Osteocyte (in vitro differentiated cells): ENCODE measurements around the gene RFC5. TPM values are rescaled to one million over a fixed set of nuclear protein-coding genes. Genes with fewer than 3 reads are reported as not detected.
"Not testable (repeated sequence)": the region's sequence is repeated elsewhere in the genome, so short reads cannot be mapped to it uniquely, and the experiment has no call there.

Source experiments
- DNase-seq: peaks from one replicate; pipeline ENCODE4 v3.0.0; 2021; ENCODE audit warnings: mixed read lengths; ENCODE audit not compliant: unreplicated experiment; ENCODE audit errors: extremely low spot score
- H3K27ac Mint-ChIP-seq: one replicate; pipeline ENCODE4 v1.8.0; 2021; ENCODE audit warnings: mild to moderate bottlenecking, mixed read lengths; ENCODE audit not compliant: unreplicated experiment
- H3K27me3 Mint-ChIP-seq: one replicate; pipeline ENCODE4 v1.8.0; 2021; ENCODE audit warnings: mixed read lengths; ENCODE audit not compliant: unreplicated experiment
- H3K36me3 Mint-ChIP-seq: one replicate; pipeline ENCODE4 v1.8.0; 2021; ENCODE audit warnings: mixed read lengths; ENCODE audit not compliant: unreplicated experiment
- H3K4me1 Mint-ChIP-seq: one replicate; pipeline ENCODE4 v1.8.0; 2021; ENCODE audit warnings: mixed read lengths; ENCODE audit not compliant: unreplicated experiment
- H3K4me3 Mint-ChIP-seq: one replicate; pipeline ENCODE4 v1.8.0; 2021; ENCODE audit warnings: mild to moderate bottlenecking, moderate library complexity, mixed read lengths; ENCODE audit not compliant: unreplicated experiment
- H3K9me3 Mint-ChIP-seq: one replicate; pipeline ENCODE4 v1.8.0; 2021; ENCODE audit warnings: mixed read lengths; ENCODE audit not compliant: unreplicated experiment
- CTCF ChIP-seq: fragments of 200-600 bp; sonication (generic); IDR thresholded peaks from 2 replicates; pipeline ENCODE4 v1.5.0; 2021; ENCODE audit warnings: antibody characterized with exemption, mild to moderate bottlenecking, moderate library complexity
- total RNA-seq: library from RNA; stranded (reverse); gene quantifications from 2 replicates; pipeline ENCODE4 v1.2.1, GENCODE V29; 2021

RFC5 gene
- total RNA-seq, 1 donor from 2014 or later: 13.2 TPM

GRCh38 chr12:118015306-118015705 lies 1.2 kb upstream of the RFC5 start:
- no peak for DNase-seq
- Mint-ChIP-seq H3K4me3 (no peak overlapping the region), H3K36me3 (peaks cover 5% of the 10 kb centered on the region), H3K9me3 (no peaks in the 10 kb centered on the region), H3K27ac (no peak overlapping the region), H3K27me3 (peaks cover 5% of the 10 kb centered on the region), H3K4me1 (peaks cover 11% of the 10 kb centered on the region)
- TF ChIP-seq CTCF: no peak

DNA sequence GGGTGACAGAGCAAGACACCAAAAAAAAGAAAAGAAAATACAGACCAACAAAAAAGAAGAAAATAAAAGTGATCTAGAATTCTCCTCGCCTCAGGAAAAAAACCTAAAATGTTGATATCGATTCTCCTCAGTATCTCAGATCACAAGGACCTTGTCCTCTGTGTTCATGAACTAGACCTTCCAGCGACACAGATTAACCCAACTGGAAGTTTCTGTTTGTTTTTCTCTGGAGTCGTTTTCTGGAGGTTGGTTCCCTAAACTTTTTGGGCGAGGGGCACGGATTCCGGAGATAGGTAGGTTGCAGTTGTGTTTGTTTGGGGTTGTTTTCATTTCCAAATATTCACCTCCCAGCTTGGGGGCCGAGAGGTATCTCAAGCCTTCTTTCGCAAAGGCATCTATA lies 559 bp upstream of the RFC5 start:
- Mint-ChIP-seq H3K9me3 (no peaks in the 10 kb centered on the region), H3K36me3 (peaks cover 9% of the 10 kb centered on the region), H3K27ac (peak overlapping the region; percentile 52), H3K27me3 (peaks cover 5% of the 10 kb centered on the region), H3K4me1 (peaks cover 11% of the 10 kb centered on the region), H3K4me3 (peak overlapping the region; percentile 81)
- no peak for TF ChIP-seq CTCF
- no peak for DNase-seq

GRCh38 chr12:118017926-118018325 lies 1.4 kb downstream of the RFC5 start:
- no peak overlapping the region for H3K27ac Mint-ChIP-seq
- H3K9me3 Mint-ChIP-seq: no peaks in the 10 kb centered on the region
- peak overlapping the region; percentile 49 for H3K4me3 Mint-ChIP-seq
- peaks cover 11% of the 10 kb centered on the region for H3K4me1 Mint-ChIP-seq
- H3K27me3 Mint-ChIP-seq: peaks cover 5% of the 10 kb centered on the region
- no peak for DNase-seq
- peaks cover 16% of the 10 kb centered on the region for H3K36me3 Mint-ChIP-seq
- no peak for TF ChIP-seq CTCF

GRCh38 chr12:118020036-118020435 lies 3.5 kb downstream of the RFC5 start:
- no peaks in the 10 kb centered on the region for H3K27me3 Mint-ChIP-seq
- no peak for TF ChIP-seq CTCF
- no peaks in the 10 kb centered on the region for H3K9me3 Mint-ChIP-seq
- H3K36me3 Mint-ChIP-seq: peaks cover 16% of the 10 kb centered on the region
- no peak for DNase-seq
- H3K4me1 Mint-ChIP-seq: peaks cover 11% of the 10 kb centered on the region
- no peak overlapping the region for H3K4me3 Mint-ChIP-seq
- H3K27ac Mint-ChIP-seq: no peak overlapping the region

DNA sequence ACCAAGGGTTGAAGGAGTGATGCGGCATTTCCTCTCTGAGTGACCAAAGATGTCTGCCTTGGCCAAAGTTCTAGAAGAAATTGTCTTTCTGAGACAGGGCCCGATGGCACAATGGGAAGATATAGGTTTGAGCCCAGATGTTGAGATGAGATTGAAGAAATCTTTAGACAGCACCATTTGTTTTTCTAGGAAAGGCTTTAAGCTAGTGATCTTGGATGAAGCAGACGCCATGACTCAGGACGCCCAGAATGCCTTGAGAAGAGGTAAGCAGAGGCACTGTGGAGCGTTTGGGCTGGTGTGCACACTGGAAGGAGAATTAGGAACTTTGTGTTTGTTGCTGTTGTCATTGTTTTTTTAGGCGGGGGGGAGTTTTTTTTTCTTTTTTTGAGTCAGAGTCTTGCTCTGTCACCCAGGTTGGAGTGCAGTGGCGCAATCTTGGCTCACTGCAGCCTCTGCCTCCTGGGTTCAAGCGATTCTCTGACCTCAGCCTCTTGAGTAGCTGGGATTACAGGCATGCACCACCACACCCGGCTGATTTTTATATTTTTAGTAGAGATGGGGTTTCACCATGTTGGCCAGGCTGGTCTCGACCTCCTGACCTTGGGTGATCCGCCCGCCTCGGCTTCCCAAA lies 5.7 kb downstream of the RFC5 start:
- H3K36me3 Mint-ChIP-seq: peaks cover 21% of the 10 kb centered on the region
- not testable (repeated sequence) for H3K27me3 Mint-ChIP-seq, DNase-seq, H3K9me3 Mint-ChIP-seq, H3K27ac Mint-ChIP-seq, H3K4me3 Mint-ChIP-seq, H3K4me1 Mint-ChIP-seq

DNA sequence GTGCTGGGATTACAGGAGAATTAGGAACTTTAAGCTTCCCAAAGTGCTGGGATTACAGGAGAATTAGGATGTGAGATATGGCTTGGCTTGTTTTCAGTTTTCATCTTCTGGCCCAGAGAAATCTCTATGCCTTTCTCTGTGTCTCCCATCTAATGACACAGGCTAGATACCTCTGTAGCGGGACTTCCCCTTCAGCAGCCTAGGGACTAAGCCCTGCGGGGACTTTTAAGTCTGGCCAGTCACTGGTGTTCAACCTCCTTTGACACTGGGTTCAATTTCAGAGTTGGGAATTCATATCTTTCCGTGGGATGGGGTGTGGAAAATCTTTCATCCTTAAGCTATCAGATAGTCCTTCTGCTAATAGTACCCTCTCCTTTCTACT lies 6.2 kb downstream of the RFC5 start:
- no peak for DNase-seq
- Mint-ChIP-seq H3K4me3 (no peak overlapping the region), H3K27ac (no peak overlapping the region), H3K9me3 (no peaks in the 10 kb centered on the region), H3K4me1 (peaks cover 2% of the 10 kb centered on the region), H3K27me3 (no peaks in the 10 kb centered on the region), H3K36me3 (peaks cover 22% of the 10 kb centered on the region)
- TF ChIP-seq CTCF: no peak
